LoVo (cell line): ENCODE measurements around the gene SREBF2.

Experiments
- DNase-seq: peaks from one replicate; pipeline ENCODE4 v3.0.0-alpha.2; 2016; ENCODE audit warnings: low spot score

SREBF2 gene

DNA sequence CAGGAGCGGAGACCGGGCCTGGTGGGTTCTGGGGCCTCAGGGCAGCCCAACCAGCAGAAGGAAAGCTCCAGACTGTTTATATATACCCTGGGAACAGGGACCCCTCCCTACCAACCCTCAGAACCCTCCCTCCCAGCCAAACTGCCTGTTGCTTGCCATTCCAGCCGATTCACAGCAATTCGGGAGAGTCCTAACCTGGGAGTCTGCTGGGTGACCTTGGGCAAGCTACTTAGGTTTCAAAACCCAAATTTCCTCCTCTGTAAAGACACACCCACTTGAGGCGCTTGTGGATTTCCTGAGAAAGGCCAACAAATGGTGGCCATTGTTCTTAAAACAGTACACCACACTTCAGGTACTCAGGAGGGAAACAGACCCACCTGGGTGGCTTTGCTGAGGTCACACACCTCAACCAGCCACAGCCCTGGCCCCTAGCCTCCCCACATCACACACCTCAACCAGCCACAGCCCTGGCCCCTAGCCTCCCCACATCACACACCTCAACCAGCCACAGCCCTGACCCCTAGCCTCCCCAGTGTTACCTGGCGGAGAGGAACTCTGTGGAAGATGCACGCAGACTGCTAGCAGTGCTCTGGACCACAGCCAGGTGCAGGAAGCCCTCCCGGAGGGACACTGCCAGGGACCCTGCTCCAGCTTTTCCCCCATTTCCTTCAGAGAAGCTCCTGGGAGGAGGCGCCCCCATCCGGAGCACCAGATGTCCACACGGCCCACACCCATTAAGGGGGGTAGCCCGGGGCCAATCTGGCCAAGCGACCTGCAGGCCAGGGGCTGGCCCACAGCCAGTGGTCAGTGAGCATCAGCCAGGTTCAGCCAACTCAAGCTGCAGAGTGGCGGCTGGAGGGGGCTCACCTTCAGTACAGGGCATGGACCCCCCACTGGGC is 75.8 kb downstream of the SREBF2 start:
- DNase-seq, result no peak

GRCh38 chr22:41909310-41910049 is 76.6 kb downstream of the SREBF2 start:
- DNase-seq, result no peak

GRCh38 chr22:41910050-41911000 is 77.4 kb downstream of the SREBF2 start:
- no peak for DNase-seq

GRCh38 chr22:41911001-41911611 is 78.2 kb downstream of the SREBF2 start:
- DNase-seq, result no peak

DNA sequence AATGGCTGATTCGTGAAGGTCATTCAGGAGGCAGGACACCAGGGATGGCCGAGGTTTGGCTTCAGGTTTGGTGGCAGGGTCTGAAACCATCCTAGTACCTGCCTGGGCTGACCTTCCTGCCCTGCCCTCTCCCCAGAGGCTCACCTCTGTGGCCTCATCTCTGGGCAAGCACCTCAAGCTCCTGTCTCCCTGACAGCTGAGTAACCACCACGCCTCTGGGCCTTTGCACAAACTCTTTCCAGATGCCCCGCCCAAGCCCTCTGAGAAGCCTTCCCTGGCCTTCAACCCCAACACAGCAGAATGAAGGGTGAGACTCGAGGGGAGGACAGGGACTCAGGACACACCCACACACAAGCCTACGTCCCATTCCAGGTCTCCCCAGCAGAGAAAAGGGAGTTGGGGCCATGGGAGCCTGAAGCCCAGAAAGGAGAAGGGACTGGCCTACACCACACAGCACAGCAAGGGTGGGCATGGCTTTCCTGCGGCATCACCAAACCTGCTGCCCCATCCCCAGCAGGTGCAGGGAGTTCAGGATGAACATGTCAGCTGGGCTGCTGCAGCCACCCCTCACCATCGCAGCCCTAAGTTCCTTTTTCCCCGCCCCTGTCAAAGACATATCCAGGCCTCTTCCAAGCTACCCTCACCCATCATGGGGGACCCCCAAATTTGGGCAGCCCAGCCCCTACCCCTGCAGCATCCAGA is 79.6 kb downstream of the SREBF2 start:
- no peak for DNase-seq

DNA sequence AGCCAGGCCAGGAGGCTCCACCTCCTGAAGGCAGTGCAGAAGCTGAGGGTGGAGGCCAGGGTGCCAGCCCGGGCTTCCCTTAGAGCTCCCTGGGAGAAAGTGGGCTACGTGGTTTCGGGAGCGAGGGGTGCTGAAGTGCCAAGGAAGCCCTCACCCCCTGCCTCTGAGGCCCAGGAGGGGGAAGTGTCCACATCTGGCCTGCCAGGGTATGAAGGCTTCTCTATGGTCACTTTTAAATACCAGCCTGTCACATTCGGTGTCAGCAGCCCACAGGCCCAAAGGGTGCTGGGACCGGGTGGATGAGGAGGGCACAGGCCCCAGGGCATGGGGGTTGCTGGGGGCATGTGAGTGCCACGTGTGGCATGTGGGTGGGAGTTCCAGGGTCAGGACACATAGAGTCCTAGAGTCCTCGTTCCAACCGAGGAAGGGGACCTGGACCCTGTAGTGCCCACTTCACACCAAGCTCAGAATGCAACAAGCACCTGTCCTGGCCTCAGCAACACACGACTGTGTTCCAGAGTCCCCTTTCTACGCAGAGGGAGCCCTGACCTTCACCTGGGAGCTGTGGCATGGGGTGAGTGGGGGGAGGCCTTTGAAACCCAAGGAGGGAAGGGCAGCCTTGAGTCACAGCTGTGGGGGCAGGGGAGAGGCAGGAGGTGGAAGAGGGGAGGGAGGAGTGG is 80.3 kb downstream of the SREBF2 start:
- DNase-seq, result no peak

GRCh38 chr22:41913842-41914534 is 81.1 kb downstream of the SREBF2 start:
- DNase-seq, result no peak

DNA sequence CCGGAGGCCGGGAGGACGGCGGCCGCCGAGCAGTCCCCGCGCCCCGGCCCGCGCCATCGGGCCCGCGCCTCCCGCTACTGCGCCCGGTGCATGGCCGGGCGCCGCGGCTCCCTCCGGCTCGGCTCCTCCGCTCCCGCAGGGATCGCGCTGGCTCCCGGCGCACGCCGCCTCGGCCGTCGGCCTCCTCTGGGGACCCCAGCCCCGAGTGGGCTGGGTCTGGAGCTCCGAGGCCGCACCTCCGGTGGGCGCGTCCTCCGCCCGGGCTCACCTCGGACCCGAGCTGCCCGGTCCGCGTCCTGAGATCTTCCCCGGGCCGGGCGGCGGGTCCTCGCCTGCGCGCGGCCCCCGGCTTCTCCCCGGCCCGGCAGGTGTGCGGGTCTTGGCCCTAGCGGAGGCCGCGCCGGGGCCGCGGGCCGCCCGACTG is 81.7 kb downstream of the SREBF2 start:
- no peak for DNase-seq

DNA sequence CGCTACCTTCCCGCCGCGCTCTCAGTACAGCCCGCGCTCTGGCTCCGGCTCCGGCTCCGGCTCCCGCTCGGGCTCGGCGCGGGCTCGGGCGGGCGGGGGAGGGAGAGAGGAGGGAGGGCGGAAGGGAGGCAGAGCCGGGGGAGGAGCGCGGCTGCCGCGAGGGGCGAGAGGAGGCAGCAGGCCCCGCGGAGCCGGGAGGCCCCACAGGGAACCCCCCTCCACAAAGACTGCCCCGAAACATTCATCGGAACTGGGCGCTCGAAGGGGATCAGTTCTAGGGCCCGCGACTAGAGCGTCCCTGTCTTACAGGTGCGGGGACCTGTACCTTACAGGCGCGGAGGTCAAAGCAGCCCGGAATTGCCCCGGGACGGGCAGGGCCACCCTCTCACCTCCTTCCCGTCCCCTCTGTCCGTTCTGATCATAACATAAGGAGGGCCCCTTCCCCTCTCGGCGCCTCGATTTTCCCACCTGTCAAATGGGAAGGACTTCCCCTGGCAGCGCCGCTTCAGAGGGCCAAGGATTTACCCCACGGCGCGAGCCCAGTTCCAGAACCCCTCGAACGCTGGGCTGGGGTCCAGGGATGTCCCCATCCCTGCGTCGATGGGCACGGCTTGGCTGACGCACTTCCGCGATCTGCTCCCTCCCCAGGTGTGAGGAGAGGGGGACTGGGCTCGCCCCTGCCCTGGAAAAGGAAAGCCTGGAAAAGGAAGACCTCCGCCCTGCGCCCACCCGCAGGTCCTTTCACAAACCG is 82.3 kb downstream of the SREBF2 start, which contains the start of gene SHISA8:
Gene SHISA8 (minus strand): TSS at position 40 of the 751 bp plus-strand sequence. CDS start 407 bp downstream, outside the sequence.
- DNase-seq, result no peak

GRCh38 chr22:41915786-41916493 is 83.0 kb downstream of the SREBF2 start:
- DNase-seq, result no peak

- DNase-seq, result no peak
These were observed 83.9 kb downstream of the SREBF2 start for GRCh38 chr22:41916745-41917358.

DNA sequence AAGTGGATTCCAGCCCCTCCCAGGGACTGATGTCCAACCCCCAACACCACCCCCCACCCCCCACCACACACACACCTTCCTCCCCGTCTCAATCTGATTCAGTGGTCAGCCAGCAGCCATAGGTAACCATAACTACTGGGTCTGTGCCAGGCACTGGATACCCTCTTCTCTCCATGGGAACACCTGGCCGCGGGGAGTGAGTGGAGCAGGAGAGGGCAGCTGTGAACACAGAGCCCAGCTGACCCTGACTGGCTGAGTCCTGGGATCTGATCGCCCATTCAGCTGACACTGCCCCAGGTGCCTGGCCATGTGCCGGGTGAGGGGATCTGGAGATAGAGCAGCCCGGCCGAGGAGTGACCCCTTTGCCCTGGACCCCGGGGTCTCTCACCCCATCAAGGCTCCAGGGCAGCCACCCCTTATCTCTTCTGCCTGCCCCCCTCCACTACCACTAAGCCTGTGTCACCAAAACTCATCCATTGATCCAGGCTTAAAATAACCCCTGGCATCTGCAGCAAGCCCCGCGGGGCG is 84.5 kb downstream of the SREBF2 start:
- no peak for DNase-seq

GRCh38 chr22:41917903-41918791 is 85.2 kb downstream of the SREBF2 start:
- no peak for DNase-seq

GRCh38 chr22:41919357-41920224 is 86.7 kb downstream of the SREBF2 start:
- no peak for DNase-seq

DNA sequence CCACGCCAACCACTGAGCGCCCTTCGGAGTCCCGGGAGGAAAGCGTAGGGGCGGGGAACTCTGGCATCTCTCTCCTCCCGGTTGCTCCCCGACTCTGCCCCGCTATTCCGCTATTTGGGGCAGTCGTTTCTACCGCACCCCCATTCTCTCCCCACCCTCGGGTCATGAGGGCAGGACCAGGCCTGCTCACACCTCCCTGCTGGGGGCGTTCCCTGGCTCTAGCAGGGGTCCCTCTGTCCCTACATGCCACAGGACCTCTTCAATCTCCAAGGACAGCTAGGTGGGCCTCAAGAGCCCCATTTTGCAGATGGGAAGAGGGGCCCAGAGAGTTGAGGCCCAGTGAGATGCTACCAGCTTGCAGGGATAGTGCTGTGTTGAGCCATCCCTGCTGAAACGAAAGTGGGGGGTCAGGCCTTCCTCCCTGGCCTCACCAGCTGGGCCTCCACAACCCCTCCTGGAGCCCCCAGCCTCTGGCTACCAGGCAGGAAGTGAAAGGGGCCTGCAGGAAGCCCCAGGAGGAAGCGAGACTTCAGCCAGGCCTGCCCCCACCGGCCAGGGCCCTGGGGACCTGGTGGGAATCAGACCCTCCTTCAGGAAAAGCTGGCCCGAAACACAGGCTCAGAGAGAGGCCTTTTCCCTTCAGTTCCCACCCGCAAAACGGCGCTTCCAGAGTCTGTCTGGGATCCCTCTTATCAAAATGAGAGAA is 87.5 kb downstream of the SREBF2 start:
- no peak for DNase-seq
